Chondrocyte (in vitro differentiated cells): ENCODE data around the gene LMCD1. TPM values are rescaled to one million over a fixed set of nuclear protein-coding genes. Genes with fewer than 3 reads are reported as not detected.

Source experiments
- DNase-seq: peaks from one replicate; pipeline ENCODE4 v3.0.0; 2021; ENCODE audit warnings: mixed read lengths, low spot score
- H3K27ac Mint-ChIP-seq: one replicate; pipeline ENCODE4 v1.8.0; 2021; ENCODE audit warnings: mild to moderate bottlenecking, moderate library complexity, mixed read lengths; ENCODE audit not compliant: unreplicated experiment
- H3K27me3 Mint-ChIP-seq: 2 replicates; pipeline ENCODE4 v1.8.0; 2021; ENCODE audit warnings: low read depth, mixed read lengths
- H3K36me3 Mint-ChIP-seq: 2 replicates; pipeline ENCODE4 v1.8.0; 2021; ENCODE audit warnings: low read depth, mixed read lengths
- H3K4me1 Mint-ChIP-seq: 2 replicates; pipeline ENCODE4 v1.8.0; 2021; ENCODE audit warnings: low read depth, mild to moderate bottlenecking, mixed read lengths
- H3K4me3 Mint-ChIP-seq: one replicate; pipeline ENCODE4 v1.8.0; 2021; ENCODE audit warnings: mild to moderate bottlenecking, moderate library complexity, mixed read lengths; ENCODE audit not compliant: unreplicated experiment
- H3K9me3 Mint-ChIP-seq: 2 replicates; pipeline ENCODE4 v1.8.0; 2021; ENCODE audit warnings: low read depth, mixed read lengths
- CTCF ChIP-seq: fragments of 200-600 bp; sonication (generic); IDR thresholded peaks from 2 replicates; pipeline ENCODE4 v1.5.0; 2021; ENCODE audit warnings: antibody characterized with exemption, mild to moderate bottlenecking, moderate library complexity
- total RNA-seq: library from RNA; stranded (reverse); gene quantifications from 3 replicates; pipeline ENCODE4 v1.2.1, GENCODE V29; 2021

Gene LMCD1
- total RNA-seq, 1 donor from 2014 or later, result 263 TPM

GRCh38 chr3:8473990-8474389 lies 27.6 kb upstream of the LMCD1 start:
- no peaks in the 10 kb centered on the region for H3K27me3 Mint-ChIP-seq
- TF ChIP-seq CTCF, result no peak

GRCh38 chr3:8474991-8475390 lies 26.6 kb upstream of the LMCD1 start:
- TF ChIP-seq CTCF, result no peak
- no peaks in the 10 kb centered on the region for H3K9me3 Mint-ChIP-seq
- DNase-seq, result no peak
- H3K27me3 Mint-ChIP-seq, result no peaks in the 10 kb centered on the region
- no peak overlapping the region for H3K27ac Mint-ChIP-seq
- peaks cover 12% of the 10 kb centered on the region for H3K4me1 Mint-ChIP-seq
- no peak overlapping the region for H3K4me3 Mint-ChIP-seq
- H3K36me3 Mint-ChIP-seq, result no peaks in the 10 kb centered on the region

More at GRCh38 chr3:8473990-8474389, 27.6 kb upstream of the LMCD1 start:
- no peak overlapping the region for H3K4me3 Mint-ChIP-seq
- no peak for DNase-seq
- H3K9me3 Mint-ChIP-seq, result no peaks in the 10 kb centered on the region
- no peaks in the 10 kb centered on the region for H3K36me3 Mint-ChIP-seq
- peaks cover 15% of the 10 kb centered on the region for H3K4me1 Mint-ChIP-seq
- H3K27ac Mint-ChIP-seq, result no peak overlapping the region

GRCh38 chr3:8480699-8481098 lies 20.9 kb upstream of the LMCD1 start:
- H3K27ac Mint-ChIP-seq, result peak overlapping the region; percentile 34
- DNase-seq, result no peak
- H3K4me3 Mint-ChIP-seq, result no peak overlapping the region
- H3K4me1 Mint-ChIP-seq, result peaks cover 55% of the 10 kb centered on the region
- H3K9me3 Mint-ChIP-seq, result peaks cover 17% of the 10 kb centered on the region
- no peaks in the 10 kb centered on the region for H3K27me3 Mint-ChIP-seq
- peaks cover 6% of the 10 kb centered on the region for H3K36me3 Mint-ChIP-seq
- TF ChIP-seq CTCF, result no peak

- Mint-ChIP-seq H3K4me3 (no peak overlapping the region), H3K27me3 (no peaks in the 10 kb centered on the region), H3K4me1 (peaks cover 62% of the 10 kb centered on the region), H3K27ac (no peak overlapping the region), H3K36me3 (peaks cover 6% of the 10 kb centered on the region), H3K9me3 (peaks cover 17% of the 10 kb centered on the region)
- peak; percentile 54 for TF ChIP-seq CTCF
- no peak for DNase-seq
Observed at GRCh38 chr3:8481380-8481779, 20.2 kb upstream of the LMCD1 start.

- no peak for DNase-seq
- Mint-ChIP-seq H3K4me1 (peaks cover 70% of the 10 kb centered on the region), H3K9me3 (peaks cover 17% of the 10 kb centered on the region), H3K36me3 (peaks cover 6% of the 10 kb centered on the region), H3K27ac (peak overlapping the region; percentile 87), H3K4me3 (no peak overlapping the region), H3K27me3 (no peaks in the 10 kb centered on the region)
- TF ChIP-seq CTCF, result no peak
Observed at GRCh38 chr3:8482263-8482662, 19.4 kb upstream of the LMCD1 start.
